Left ventricle myocardium inferior (tissue), 1 donor: Measurements from ENCODE around the gene SLC1A7. TPM values are rescaled to one million over a fixed set of nuclear protein-coding genes. Genes with fewer than 3 reads are reported as not detected.

Source experiments
- DNase-seq: peaks from one replicate; pipeline ENCODE4 v3.0.0-alpha.2; 2020
- H3K27ac ChIP-seq: fragments of 200-600 bp; replicated peaks from 2 replicates; pipeline ENCODE4 v1.8.0; 2021
- H3K27me3 ChIP-seq: fragments of 200-600 bp; 2 replicates; pipeline ENCODE4 v1.8.0; 2021; ENCODE audit warnings: low read depth
- H3K36me3 ChIP-seq: fragments of 200-600 bp; 2 replicates; pipeline ENCODE4 v1.8.0; 2021
- H3K4me1 ChIP-seq: fragments of 200-600 bp; 2 replicates; pipeline ENCODE4 v1.8.0; 2021
- H3K4me3 ChIP-seq: fragments of 200-600 bp; 2 replicates; pipeline ENCODE4 v1.8.0; 2021; ENCODE audit warnings: mild to moderate bottlenecking, moderate library complexity
- H3K9me3 ChIP-seq: fragments of 200-600 bp; replicated peaks from 2 replicates; pipeline ENCODE4 v1.8.0; 2021
- CTCF ChIP-seq: fragments of 200-600 bp; IDR thresholded peaks from 2 replicates; pipeline ENCODE4 v1.8.0; 2021; ENCODE audit warnings: antibody characterized with exemption, mild to moderate bottlenecking, borderline replicate concordance
- intact Hi-C: fragments of 100-400 bp; cut with micrococcal nuclease; formaldehyde crosslinking; loops from one replicate; pipeline ENCODE4 v1.11.0; 2022
- total RNA-seq: library from RNA; stranded (reverse); fragmentation: NEBNext Ultra II Directional; extraction: Animal tissue kit (Norgen Biotek cat#: 25700); gene quantifications from one replicate; pipeline ENCODE4 v1.2.1, GENCODE V29; 2021
- donor health status: DM: no; HTN: yes; CAD: no; lungs with severe emphysema.

The SLC1A7 gene
- total RNA-seq, 1 donor from 2014 or later, result 0.44 TPM

GRCh38 chr1:53180951-53181350, 38.5 kb upstream of the SLC1A7 start:
- Histone ChIP-seq H3K9me3 (no peaks in the 10 kb centered on the region), H3K36me3 (no peaks in the 10 kb centered on the region), H3K27ac (no peak overlapping the region), H3K4me3 (no peak overlapping the region), H3K4me1 (peaks cover 21% of the 10 kb centered on the region), H3K27me3 (no peaks in the 10 kb centered on the region)
- no peak for TF ChIP-seq CTCF
- no peak for DNase-seq
- intact Hi-C loops, result no loop called here

GRCh38 chr1:53180226-53180625, 37.8 kb upstream of the SLC1A7 start:
- no peaks in the 10 kb centered on the region for H3K9me3 ChIP-seq
- peaks cover 21% of the 10 kb centered on the region for H3K4me1 ChIP-seq
- H3K36me3 ChIP-seq, result no peaks in the 10 kb centered on the region
- no peak overlapping the region for H3K4me3 ChIP-seq
- no peak overlapping the region for H3K27ac ChIP-seq
- DNase-seq, result no peak
- intact Hi-C loops, result no loop called here
- no peaks in the 10 kb centered on the region for H3K27me3 ChIP-seq
- no peak for TF ChIP-seq CTCF

DNA sequence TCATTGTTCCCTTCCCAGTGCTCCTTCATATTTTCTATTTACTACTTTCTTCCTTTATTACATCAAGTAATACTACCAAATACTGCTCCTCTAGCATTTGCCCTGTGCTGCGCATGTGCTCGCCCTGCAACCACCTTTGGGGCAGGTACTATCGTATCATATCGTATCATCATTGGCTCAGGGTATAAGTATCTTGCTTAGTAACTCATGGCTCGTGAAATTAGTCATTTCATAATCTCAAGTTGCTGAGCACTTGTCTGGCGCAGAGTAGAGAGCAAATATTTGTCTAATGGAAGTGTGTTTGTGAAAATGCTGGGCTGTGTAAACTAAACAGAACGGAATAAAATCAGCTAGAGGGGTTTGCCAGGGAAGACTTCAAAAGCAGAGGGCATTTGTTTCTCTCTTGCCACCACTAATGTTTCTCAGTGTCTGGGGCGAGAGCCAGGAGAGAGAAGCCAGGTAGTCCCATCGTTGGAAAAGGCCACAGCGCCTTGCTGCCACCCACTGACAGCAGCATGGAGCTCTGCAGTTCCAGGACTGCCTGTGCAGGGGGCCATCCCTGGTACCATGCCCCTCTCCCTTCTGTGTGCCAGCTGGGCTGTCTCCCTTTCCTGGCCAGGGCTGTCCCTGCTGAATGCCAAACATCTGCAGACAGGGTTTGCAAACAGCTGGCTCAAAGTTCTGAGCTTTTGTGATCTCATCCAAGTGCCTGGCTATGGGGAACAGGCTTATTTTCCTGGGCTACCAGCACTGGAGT, 34.2 kb upstream of the SLC1A7 start:
- intact Hi-C loops, result no loop called here
- TF ChIP-seq CTCF, result peak; percentile 60
- H3K4me1 ChIP-seq, result peaks cover 14% of the 10 kb centered on the region
- no peak overlapping the region for H3K4me3 ChIP-seq
- peak; percentile 44 for DNase-seq
- no peaks in the 10 kb centered on the region for H3K27me3 ChIP-seq
- H3K9me3 ChIP-seq, result no peaks in the 10 kb centered on the region
- peak overlapping the region; percentile 45 for H3K27ac ChIP-seq
- H3K36me3 ChIP-seq, result no peaks in the 10 kb centered on the region

DNA sequence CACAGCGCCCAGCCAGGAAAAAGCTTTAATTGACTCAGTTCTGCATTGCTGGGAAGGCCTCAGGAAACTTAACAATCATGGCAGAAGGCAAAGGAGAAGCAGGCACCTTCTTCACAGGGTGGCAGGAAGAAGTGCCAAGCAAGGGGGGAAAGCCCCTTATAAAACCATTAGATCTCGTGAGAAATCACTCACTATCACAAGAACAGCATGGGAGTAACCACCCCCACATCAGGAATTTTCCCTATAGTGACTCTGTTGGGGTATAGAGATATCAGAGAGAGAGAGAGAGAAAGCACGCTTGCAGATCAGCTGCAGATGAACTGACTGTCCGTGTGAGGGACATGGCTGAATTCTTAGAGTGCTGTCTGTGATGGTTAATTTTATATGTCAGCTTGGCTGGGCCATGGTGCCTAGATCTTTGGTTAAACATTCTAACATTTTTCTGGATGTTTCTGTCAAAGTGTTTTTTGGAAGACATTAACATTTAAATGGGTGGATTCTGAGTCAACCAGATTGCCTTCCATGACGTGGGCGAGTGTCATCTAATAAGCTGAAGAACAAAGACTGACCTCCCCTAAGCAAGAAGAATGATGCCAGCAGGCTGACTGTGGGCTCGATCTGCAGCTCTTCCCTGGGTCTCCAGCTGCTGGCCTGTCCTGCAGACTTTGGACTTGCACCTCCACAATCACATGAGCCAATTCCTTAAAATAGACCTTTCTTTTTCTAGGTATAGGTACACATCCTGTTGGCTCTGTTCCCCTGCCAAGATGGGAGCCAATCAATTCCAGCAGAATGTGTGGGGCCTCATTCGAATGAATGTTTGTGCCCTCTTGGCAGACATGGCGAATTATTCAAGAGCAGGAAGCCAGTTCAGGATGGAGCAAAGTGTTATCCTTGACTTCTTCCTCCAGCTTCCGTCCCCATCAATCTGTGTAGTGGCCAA, 32.8 kb upstream of the SLC1A7 start:
- H3K9me3 ChIP-seq, result no peaks in the 10 kb centered on the region
- no peak overlapping the region for H3K4me3 ChIP-seq
- H3K36me3 ChIP-seq, result no peaks in the 10 kb centered on the region
- no peak for TF ChIP-seq CTCF
- H3K4me1 ChIP-seq, result peaks cover 14% of the 10 kb centered on the region
- no peak overlapping the region for H3K27ac ChIP-seq
- no peak for DNase-seq
- H3K27me3 ChIP-seq, result no peaks in the 10 kb centered on the region
- intact Hi-C loops, result no loop called here

DNA sequence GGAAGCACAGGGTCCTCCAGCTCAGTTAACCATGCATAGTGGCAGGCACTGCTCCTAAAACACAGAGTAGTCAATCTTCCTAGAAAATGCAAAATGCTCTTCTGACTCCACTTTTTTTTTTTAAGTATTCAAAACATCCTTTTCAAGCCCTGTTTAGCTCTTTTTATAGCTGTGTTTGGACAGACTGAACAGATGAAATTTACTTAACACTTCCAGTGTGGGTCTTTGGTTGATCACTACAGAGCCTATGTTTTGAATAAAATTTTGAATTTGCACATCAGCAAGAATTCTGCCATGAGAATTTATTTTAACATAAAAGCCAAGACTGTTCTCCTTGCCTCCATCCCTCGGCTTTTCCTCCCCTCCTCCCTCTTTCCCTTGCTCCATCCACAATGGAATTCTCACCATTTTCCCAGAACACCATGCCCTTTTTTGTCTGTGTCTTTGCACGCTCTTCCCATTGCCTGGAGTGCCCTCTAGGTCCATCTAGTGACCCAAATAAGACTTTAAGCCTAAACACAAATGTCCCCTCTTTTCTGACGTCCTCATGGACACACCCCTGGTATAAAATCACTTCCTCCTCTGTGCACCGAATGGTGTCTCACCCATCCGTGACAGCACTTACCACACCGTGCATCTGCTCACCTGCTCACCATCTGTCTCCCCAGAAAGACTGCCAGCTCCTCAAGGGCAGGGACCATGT, 30.1 kb upstream of the SLC1A7 start:
- Histone ChIP-seq H3K4me3 (no peak overlapping the region), H3K27ac (no peak overlapping the region), H3K9me3 (no peaks in the 10 kb centered on the region), H3K27me3 (no peaks in the 10 kb centered on the region), H3K36me3 (no peaks in the 10 kb centered on the region), H3K4me1 (peaks cover 14% of the 10 kb centered on the region)
- peak; percentile 26 for TF ChIP-seq CTCF
- DNase-seq, result no peak
- intact Hi-C loops, result no loop called here
